Astrocyte of the spinal cord (primary cell): ENCODE data around the gene CCDC187.

ENCODE experiments used
- DNase-seq: peaks from one replicate; pipeline ENCODE4 v3.0.0; 2011; ENCODE audit warnings: low read depth, low spot score
- H3K4me3 ChIP-seq: 2 replicates; pipeline ENCODE4 v1.5.1; 2011; ENCODE audit warnings: low read depth, mild to moderate bottlenecking, low read length, moderate library complexity
- in situ Hi-C: cut with HindIII; loops from 2 replicates; pipeline ENCODE4 v1.10.0; 2017; ENCODE audit warnings: low sequenced_read_pairs
- TF ChIP-seq, protein P1 (sequence below): IDR thresholded peaks from 2 replicates; pipeline ENCODE4 v1.5.1; 2012; ENCODE audit warnings: low read depth, mild to moderate bottlenecking, low read length, inconsistent platforms

CCDC187 gene

GRCh38 chr9:136326761-136327303, 22.9 kb upstream of the CCDC187 start:
- TF ChIP-seq, protein P1, sequence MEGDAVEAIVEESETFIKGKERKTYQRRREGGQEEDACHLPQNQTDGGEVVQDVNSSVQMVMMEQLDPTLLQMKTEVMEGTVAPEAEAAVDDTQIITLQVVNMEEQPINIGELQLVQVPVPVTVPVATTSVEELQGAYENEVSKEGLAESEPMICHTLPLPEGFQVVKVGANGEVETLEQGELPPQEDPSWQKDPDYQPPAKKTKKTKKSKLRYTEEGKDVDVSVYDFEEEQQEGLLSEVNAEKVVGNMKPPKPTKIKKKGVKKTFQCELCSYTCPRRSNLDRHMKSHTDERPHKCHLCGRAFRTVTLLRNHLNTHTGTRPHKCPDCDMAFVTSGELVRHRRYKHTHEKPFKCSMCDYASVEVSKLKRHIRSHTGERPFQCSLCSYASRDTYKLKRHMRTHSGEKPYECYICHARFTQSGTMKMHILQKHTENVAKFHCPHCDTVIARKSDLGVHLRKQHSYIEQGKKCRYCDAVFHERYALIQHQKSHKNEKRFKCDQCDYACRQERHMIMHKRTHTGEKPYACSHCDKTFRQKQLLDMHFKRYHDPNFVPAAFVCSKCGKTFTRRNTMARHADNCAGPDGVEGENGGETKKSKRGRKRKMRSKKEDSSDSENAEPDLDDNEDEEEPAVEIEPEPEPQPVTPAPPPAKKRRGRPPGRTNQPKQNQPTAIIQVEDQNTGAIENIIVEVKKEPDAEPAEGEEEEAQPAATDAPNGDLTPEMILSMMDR, result no peak
- H3K4me3 ChIP-seq, result peak overlapping the region; percentile 17
- DNase-seq, result peak; percentile 48
- in situ Hi-C loops, result no loop called here

GRCh38 chr9:136326061-136326760, 22.3 kb upstream of the CCDC187 start:
- H3K4me3 ChIP-seq, result no peak overlapping the region
- TF ChIP-seq, protein P1, result no peak
- peak; percentile 88 for DNase-seq
- in situ Hi-C loops, result no loop called here

- TF ChIP-seq, protein P1, result no peak
Observed at GRCh38 chr9:136325358-136325757, 21.5 kb upstream of the CCDC187 start.

DNA sequence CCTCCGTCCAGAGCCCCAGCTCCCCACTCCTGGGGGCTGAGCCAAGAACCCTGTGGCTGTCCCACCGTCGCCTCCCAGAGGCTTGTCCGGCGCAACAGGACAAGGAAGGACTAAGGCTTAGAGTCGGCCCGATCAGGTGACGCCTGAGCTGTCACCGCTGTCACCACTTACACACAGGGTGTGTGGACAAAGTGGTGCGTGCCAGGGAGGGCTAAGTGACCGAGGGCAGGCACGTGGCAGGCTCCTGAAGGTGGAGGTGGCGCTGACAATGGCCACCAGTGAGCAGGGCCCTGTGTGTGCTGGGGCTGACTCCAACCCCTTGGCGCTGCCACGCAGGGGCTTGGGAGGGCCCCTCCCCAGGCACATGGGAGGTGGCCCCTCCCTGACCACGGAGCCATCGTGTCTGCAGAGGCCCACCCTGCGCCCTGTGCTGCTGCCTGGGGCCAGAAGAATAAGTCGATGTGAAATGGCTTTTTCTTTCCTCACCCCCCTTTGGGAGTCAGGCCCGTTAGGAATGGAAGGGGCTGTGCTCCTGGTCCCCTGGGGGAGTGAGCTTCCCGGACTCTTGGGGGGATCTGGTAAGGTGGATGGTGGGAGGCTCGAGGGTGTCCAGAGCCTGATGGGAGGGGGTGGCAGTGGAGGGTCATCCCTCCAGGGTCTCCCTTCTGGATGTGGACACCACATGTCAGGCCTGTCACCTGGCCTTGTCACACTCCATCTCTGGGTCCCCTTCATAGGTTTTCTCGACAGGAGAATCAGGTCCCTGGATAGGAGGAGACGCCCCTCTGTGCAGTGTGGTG, 20.8 kb upstream of the CCDC187 start:
- no peak overlapping the region for H3K4me3 ChIP-seq
- DNase-seq, result no peak
- TF ChIP-seq, protein P1, result no peak
- in situ Hi-C loops, result no loop called here

More at GRCh38 chr9:136325358-136325757, 21.5 kb upstream of the CCDC187 start:
- in situ Hi-C loops, result no loop called here
- DNase-seq, result no peak
- no peak overlapping the region for H3K4me3 ChIP-seq

GRCh38 chr9:136323371-136323789, 19.5 kb upstream of the CCDC187 start:
- in situ Hi-C loops, result no loop called here
- DNase-seq, result no peak
- no peak overlapping the region for H3K4me3 ChIP-seq
- TF ChIP-seq, protein P1, result no peak

GRCh38 chr9:136322756-136323330, 18.9 kb upstream of the CCDC187 start:
- no peak for DNase-seq
- TF ChIP-seq, protein P1, result no peak
- H3K4me3 ChIP-seq, result no peak overlapping the region
- in situ Hi-C loops, result no loop called here
